Brain microvascular endothelial cell (primary cell): ENCODE results near the gene PCDHGA9.
"Not testable (repeated sequence)": the region's sequence is repeated elsewhere in the genome, so short reads cannot be mapped to it uniquely, and the experiment has no call there.

Source experiments
- DNase-seq: peaks from one replicate; pipeline ENCODE4 v3.0.0-alpha.2; 2020
- H3K27ac ChIP-seq: fragments of 250-450 bp; sonication (Bioruptor Pico); 2 replicates; pipeline ENCODE4 v1.5.1; 2020; ENCODE audit warnings: mild to moderate bottlenecking, moderate library complexity
- H3K27me3 ChIP-seq: fragments of 250-450 bp; sonication (Bioruptor Pico); replicated peaks from 2 replicates; pipeline ENCODE4 v1.5.1; 2020; ENCODE audit warnings: mild to moderate bottlenecking
- H3K36me3 ChIP-seq: fragments of 250-450 bp; sonication (Bioruptor Pico); replicated peaks from 2 replicates; pipeline ENCODE4 v1.5.1; 2020; ENCODE audit warnings: mild to moderate bottlenecking
- H3K4me3 ChIP-seq: 2 replicates; pipeline ENCODE4 v1.5.1; 2011; ENCODE audit warnings: low read depth, mild to moderate bottlenecking, control low read depth, low read length, moderate library complexity
- in situ Hi-C: cut with HindIII; loops from 2 replicates; pipeline ENCODE4 v1.10.0; 2017; ENCODE audit warnings: low sequenced_read_pairs, low pct_ligation_motif_present
- TF ChIP-seq, protein P1 (sequence below): IDR thresholded peaks from 2 replicates; pipeline ENCODE4 v1.5.1; 2011; ENCODE audit warnings: low read depth, mild to moderate bottlenecking, moderate library complexity, low read length, control low read depth, inconsistent platforms; ENCODE audit errors: missing control alignments

PCDHGA9 gene

DNA sequence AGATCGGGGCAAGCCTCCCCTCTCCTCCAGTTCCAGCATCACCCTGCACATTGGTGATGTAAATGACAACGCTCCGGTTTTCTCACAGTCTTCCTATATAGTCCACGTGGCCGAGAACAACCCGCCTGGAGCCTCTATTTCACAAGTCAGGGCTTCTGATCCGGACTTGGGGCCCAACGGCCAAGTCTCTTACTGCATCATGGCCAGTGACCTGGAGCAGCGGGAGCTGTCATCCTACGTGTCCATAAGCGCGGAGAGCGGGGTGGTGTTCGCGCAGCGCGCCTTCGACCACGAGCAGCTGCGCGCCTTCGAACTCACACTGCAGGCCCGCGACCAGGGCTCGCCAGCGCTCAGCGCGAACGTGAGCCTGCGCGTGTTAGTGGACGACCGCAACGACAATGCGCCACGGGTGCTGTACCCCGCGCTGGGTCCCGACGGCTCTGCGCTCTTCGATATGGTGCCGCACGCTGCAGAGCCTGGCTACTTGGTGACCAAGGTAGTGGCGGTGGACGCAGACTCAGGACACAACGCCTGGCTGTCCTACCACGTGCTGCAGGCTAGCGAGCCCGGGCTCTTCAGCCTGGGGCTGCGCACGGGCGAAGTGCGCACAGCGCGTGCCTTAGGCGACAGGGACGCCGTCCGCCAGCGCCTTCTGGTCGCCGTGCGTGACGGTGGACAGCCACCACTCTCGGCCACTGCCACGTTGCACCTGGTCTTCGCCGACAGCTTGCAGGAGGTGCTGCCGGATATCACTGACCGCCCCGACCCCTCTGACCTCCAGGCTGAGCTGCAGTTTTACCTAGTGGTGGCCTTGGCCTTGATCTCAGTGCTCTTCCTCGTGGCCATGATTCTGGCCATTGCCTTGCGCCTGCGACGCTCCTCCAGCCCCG is 13.2 kb upstream of the PCDHGA9 start:
- Histone ChIP-seq H3K4me3 (no peak overlapping the region), H3K27me3 (no peaks in the 10 kb centered on the region)
- TF ChIP-seq, protein P1, sequence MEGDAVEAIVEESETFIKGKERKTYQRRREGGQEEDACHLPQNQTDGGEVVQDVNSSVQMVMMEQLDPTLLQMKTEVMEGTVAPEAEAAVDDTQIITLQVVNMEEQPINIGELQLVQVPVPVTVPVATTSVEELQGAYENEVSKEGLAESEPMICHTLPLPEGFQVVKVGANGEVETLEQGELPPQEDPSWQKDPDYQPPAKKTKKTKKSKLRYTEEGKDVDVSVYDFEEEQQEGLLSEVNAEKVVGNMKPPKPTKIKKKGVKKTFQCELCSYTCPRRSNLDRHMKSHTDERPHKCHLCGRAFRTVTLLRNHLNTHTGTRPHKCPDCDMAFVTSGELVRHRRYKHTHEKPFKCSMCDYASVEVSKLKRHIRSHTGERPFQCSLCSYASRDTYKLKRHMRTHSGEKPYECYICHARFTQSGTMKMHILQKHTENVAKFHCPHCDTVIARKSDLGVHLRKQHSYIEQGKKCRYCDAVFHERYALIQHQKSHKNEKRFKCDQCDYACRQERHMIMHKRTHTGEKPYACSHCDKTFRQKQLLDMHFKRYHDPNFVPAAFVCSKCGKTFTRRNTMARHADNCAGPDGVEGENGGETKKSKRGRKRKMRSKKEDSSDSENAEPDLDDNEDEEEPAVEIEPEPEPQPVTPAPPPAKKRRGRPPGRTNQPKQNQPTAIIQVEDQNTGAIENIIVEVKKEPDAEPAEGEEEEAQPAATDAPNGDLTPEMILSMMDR, result no peak

DNA sequence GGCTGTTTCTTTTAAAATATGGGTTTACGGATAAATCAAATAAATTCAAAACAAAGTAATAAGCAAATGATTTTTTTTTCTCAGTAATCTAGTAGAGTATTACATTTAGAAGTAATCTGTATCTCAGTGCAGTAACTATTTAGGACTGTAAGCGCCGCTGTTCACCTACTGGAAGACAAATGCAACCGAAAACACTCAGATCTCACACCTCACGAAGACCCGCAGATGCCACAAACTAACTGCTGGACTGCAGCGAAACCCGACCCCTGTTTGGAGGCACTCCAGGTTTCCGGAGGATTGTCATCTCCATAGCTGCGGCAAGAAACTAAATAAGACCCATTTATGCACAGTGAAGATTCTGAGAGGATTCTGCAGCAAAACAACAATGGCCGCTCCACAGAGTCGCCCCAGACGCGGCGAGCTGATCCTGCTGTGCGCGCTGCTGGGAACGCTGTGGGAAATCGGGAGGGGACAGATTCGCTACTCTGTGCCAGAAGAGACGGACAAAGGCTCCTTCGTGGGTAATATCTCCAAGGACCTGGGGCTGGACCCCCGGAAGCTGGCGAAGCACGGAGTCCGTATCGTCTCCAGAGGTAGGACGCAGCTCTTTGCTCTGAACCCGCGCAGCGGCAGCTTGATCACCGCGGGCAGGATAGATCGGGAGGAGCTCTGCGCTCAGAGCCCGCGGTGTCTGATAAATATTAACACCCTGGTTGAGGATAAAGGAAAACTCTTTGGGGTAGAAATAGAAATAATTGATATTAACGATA is 10.0 kb upstream of the PCDHGA9 start, which contains the start of gene PCDHGA8:
TSS of gene PCDHGA8 (plus strand) at position 205 of the 770 bp plus-strand sequence. CDS start at position 386, 181 bp downstream.
- H3K27me3 ChIP-seq, result no peaks in the 10 kb centered on the region
- H3K27ac ChIP-seq, result no peak within 1 kb of the TSS

More for the DNA sequence above, 13.2 kb upstream of the PCDHGA9 start:
- in situ Hi-C loops, result no loop called here
- Histone ChIP-seq H3K27ac (no peak overlapping the region), H3K36me3 (no peaks in the 10 kb centered on the region)
- no peak for DNase-seq

DNA sequence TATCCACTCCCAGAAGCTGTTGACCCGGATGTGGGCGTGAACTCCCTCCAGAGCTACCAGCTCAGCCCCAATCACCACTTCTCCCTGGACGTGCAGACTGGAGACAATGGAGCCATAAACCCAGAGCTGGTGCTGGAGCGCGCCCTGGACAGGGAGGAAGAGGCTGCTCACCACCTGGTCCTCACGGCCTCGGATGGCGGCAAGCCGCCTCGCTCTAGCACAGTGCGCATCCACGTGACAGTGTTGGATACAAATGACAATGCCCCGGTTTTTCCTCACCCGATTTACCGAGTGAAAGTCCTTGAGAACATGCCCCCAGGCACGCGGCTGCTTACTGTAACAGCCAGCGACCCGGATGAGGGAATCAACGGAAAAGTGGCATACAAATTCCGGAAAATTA is 9.3 kb upstream of the PCDHGA9 start:
- Histone ChIP-seq H3K27me3 (no peaks in the 10 kb centered on the region), H3K4me3 (no peak overlapping the region), H3K27ac (no peak overlapping the region), H3K36me3 (no peaks in the 10 kb centered on the region)
- TF ChIP-seq, protein P1, result no peak
- DNase-seq, result no peak
- in situ Hi-C loops, result no loop called here

More for the DNA sequence above, 10.0 kb upstream of the PCDHGA9 start, which contains the start of gene PCDHGA8:
- TF ChIP-seq, protein P1, result peak; percentile 21
- Histone ChIP-seq H3K4me3 (no peak within 1 kb of the TSS), H3K36me3 (no peaks in the 10 kb centered on the region)
- DNase-seq, result no peak
- in situ Hi-C loops, result no loop called here

DNA sequence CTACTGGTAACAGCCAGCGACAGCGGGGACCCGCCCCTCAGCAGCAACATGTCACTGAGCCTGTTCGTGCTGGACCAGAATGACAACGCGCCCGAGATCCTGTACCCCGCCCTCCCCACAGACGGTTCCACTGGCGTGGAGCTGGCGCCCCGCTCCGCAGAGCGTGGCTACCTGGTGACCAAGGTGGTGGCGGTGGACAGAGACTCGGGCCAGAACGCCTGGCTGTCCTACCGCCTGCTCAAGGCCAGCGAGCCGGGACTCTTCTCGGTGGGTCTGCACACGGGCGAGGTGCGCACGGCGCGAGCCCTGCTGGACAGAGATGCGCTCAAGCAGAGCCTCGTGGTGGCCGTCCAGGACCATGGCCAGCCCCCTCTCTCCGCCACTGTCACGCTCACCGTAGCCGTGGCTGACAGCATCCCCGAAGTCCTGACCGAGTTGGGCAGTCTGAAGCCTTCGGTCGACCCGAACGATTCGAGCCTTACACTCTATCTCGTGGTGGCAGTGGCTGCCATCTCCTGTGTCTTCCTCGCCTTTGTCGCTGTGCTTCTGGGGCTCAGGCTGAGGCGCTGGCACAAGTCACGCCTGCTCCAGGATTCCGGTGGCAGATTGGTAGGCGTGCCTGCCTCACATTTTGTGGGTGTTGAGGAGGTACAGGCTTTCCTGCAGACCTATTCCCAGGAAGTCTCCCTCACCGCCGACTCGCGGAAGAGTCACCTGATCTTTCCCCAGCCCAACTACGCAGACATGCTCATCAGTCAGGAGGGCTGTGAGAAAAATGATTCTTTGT is 8.0 kb upstream of the PCDHGA9 start:
- in situ Hi-C loops, DNase-seq, H3K36me3 ChIP-seq, H3K27ac ChIP-seq, H3K4me3 ChIP-seq, H3K27me3 ChIP-seq: not testable (repeated sequence)

DNA sequence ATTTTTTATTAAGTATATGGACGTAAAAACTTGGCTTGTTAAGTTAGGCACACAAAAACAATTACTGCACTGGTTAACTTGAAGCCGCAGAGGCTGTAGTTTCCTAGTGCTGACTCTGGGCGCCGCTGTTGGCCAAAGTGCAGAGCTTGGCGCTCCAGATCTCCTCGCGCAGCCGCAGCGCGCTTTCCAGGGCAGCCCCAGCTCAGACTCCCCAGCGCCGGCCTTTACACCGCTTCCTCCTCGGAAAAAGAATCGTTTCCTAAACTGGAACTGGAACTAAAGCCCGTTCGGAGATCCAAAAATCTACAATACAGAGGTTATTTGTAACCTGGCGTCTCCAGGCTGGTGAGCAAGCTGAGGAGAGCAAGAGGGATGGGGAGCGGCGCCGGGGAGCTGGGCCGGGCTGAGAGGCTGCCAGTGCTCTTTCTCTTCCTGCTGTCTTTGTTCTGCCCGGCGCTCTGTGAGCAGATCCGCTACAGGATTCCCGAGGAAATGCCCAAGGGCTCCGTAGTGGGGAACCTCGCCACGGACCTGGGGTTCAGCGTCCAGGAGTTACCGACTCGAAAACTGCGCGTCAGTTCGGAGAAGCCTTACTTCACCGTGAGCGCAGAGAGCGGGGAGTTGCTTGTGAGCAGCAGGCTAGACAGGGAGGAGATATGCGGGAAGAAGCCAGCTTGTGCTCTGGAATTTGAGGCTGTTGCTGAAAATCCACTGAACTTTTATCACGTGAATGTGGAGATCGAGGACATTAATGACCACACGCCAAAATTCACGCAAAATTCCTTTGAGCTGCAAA is 4.6 kb upstream of the PCDHGA9 start, which contains the start of gene PCDHGB5:
TSS of gene PCDHGB5 (plus strand) at position 192 of the 796 bp plus-strand sequence. CDS start at position 373, 181 bp downstream.
- in situ Hi-C loops, H3K36me3 ChIP-seq, H3K27me3 ChIP-seq, H3K27ac ChIP-seq: not testable (repeated sequence)
- DNase-seq, result peak; percentile 62
- TF ChIP-seq, protein P1, result peak; percentile 71
- H3K4me3 ChIP-seq, result peak within 1 kb of the TSS; percentile 42
